ENCODE results near the gene DOLPP1. TPM values are rescaled to one million over a fixed set of nuclear protein-coding genes. Genes with fewer than 3 reads are reported as not detected.

DOLPP1 gene
- total and polyA plus RNA-seq, 2 of the 13 experiments (the other 11 are each of a cell fraction or from before 2014, with no cell fraction given): 21.0 to 34.1 TPM

DNA sequence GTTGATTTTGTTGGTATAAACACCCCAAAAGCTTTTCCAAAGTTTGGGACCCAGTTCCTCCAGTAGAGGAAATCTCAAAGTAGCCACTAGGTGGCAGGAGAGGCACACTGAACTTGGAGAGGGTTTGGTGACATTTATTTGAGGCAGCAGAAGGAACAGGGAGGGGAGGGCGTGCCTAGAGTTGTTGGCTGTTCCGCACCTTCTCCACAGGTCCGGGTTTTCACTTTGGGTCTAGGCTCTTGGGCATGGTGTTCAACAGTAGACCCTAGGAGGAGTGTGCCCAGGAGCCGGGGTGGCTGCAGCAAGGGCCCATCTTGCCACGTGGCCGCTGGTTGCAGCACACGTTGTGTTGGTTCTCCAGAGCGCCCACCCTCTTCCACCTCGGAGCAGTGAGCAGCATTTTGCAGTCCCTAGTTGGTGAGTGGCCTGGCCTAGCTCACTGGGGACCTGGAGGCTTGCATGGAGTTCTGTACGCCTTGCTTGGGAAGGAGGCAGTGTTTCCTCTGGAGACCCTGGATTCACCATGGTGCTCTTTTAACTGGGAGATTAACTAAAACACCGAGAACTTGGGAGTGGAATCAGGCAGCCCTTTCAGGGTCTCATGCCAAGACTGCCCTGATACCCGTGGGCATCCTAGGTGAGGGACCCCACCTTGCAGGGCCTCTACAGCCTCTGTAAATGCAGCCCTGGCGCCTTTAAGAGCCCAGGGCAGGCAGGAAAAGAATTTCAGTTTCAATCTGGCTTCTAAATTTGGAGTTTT is 58.5 kb downstream of the DOLPP1 start (continued):
- TF ChIP-seq ZNF558 (CRISPR knock-in tag; IDR thresholded peaks at IDR 0.05; ENCODE audit: borderline replicate concordance) (peak; percentile 67; the same call in 1 of the 2 replicates), ZNF12 (CRISPR knock-in tag; IDR thresholded peaks at IDR 0.05) (no peak), ZNF776 (CRISPR knock-in tag; IDR thresholded peaks at IDR 0.05) (peak; percentile 55; the same call in 1 of the 2 replicates), KLF15 (CRISPR knock-in tag; IDR thresholded peaks at IDR 0.05; ENCODE audit: borderline replicate concordance) (no peak), ATF4 (CRISPR knock-in tag; IDR thresholded peaks at IDR 0.05) (no peak), ZNF317 (CRISPR knock-in tag; IDR thresholded peaks at IDR 0.05) (0 out of 2 replicates have a peak, but pooled peaks have one; percentile 37), DNMT1 (CRISPR knock-in tag; IDR thresholded peaks at IDR 0.05) (no peak), KDM3A (CRISPR knock-in tag; IDR thresholded peaks at IDR 0.05; ENCODE audit: low read depth) (peak; percentile 62; the same call in 1 of the 2 replicates), IRX3 (CRISPR knock-in tag; IDR thresholded peaks at IDR 0.05; ENCODE audit: borderline replicate concordance, low read depth) (no peak), SMAD1 (CRISPR knock-in tag; IDR thresholded peaks at IDR 0.05; ENCODE audit: borderline replicate concordance, low read depth) (peak; percentile 58; the same call in 1 of the 2 replicates), POLR2G (IDR thresholded peaks at IDR 0.05; ENCODE audit: low read depth, low read length) (no peak), ATF7 (IDR thresholded peaks at IDR 0.05) (no peak), ATF7 (CRISPR knock-in tag; IDR thresholded peaks at IDR 0.05) (no peak), ZNF367 (CRISPR knock-in tag; IDR thresholded peaks at IDR 0.05; ENCODE audit: borderline replicate concordance) (no peak), NONO (IDR thresholded peaks at IDR 0.05) (no peak), NONO (CRISPR knock-in tag; conservative IDR thresholded peaks at IDR 0.05) (no peak), ZNF382 (CRISPR knock-in tag; IDR thresholded peaks at IDR 0.05; ENCODE audit: borderline replicate concordance) (no peak), ZBTB1 (CRISPR knock-in tag; IDR thresholded peaks at IDR 0.05; ENCODE audit: borderline replicate concordance) (no peak), MTF2 (CRISPR knock-in tag; IDR thresholded peaks at IDR 0.05; ENCODE audit: borderline replicate concordance) (no peak)
- TF ChIP-seq, protein P1, sequence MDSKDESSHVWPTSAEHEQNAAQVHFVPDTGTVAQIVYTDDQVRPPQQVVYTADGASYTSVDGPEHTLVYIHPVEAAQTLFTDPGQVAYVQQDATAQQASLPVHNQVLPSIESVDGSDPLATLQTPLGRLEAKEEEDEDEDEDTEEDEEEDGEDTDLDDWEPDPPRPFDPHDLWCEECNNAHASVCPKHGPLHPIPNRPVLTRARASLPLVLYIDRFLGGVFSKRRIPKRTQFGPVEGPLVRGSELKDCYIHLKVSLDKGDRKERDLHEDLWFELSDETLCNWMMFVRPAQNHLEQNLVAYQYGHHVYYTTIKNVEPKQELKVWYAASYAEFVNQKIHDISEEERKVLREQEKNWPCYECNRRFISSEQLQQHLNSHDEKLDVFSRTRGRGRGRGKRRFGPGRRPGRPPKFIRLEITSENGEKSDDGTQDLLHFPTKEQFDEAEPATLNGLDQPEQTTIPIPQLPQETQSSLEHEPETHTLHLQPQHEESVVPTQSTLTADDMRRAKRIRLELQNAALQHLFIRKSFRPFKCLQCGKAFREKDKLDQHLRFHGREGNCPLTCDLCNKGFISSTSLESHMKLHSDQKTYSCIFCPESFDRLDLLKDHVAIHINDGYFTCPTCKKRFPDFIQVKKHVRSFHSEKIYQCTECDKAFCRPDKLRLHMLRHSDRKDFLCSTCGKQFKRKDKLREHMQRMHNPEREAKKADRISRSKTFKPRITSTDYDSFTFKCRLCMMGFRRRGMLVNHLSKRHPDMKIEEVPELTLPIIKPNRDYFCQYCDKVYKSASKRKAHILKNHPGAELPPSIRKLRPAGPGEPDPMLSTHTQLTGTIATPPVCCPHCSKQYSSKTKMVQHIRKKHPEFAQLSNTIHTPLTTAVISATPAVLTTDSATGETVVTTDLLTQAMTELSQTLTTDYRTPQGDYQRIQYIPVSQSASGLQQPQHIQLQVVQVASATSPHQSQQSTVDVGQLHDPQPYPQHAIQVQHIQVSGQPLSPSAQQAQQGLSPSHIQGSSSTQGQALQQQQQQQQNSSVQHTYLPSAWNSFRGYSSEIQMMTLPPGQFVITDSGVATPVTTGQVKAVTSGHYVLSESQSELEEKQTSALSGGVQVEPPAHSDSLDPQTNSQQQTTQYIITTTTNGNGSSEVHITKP (CRISPR knock-in tag; IDR thresholded peaks at IDR 0.05; ENCODE audit: low read depth): no peak
- TF ChIP-seq, protein P2, sequence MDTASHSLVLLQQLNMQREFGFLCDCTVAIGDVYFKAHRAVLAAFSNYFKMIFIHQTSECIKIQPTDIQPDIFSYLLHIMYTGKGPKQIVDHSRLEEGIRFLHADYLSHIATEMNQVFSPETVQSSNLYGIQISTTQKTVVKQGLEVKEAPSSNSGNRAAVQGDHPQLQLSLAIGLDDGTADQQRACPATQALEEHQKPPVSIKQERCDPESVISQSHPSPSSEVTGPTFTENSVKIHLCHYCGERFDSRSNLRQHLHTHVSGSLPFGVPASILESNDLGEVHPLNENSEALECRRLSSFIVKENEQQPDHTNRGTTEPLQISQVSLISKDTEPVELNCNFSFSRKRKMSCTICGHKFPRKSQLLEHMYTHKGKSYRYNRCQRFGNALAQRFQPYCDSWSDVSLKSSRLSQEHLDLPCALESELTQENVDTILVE (CRISPR knock-in tag; IDR thresholded peaks at IDR 0.05): no peak
- TF ChIP-seq, protein P3, sequence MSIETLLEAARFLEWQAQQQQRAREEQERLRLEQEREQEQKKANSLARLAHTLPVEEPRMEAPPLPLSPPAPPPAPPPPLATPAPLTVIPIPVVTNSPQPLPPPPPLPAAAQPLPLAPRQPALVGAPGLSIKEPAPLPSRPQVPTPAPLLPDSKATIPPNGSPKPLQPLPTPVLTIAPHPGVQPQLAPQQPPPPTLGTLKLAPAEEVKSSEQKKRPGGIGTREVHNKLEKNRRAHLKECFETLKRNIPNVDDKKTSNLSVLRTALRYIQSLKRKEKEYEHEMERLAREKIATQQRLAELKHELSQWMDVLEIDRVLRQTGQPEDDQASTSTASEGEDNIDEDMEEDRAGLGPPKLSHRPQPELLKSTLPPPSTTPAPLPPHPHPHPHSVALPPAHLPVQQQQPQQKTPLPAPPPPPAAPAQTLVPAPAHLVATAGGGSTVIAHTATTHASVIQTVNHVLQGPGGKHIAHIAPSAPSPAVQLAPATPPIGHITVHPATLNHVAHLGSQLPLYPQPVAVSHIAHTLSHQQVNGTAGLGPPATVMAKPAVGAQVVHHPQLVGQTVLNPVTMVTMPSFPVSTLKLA (IDR thresholded peaks at IDR 0.05): peak; percentile 74

All from HepG2 (cell line).